HepG2 (cell line): Measurements from ENCODE around the gene EEIG1. TPM values are rescaled to one million over a fixed set of nuclear protein-coding genes. Genes with fewer than 3 reads are reported as not detected.

ENCODE experiments used
- DR1 ChIP-seq: sonication (generic); formaldehyde crosslinking; IDR thresholded peaks from 2 replicates; pipeline ENCODE4 v1.8.0; 2021; ENCODE audit warnings: mild to moderate bottlenecking, missing genetic modification reagents, inconsistent platforms
- FOXO1 ChIP-seq: sonication (generic); formaldehyde crosslinking; IDR thresholded peaks from 2 replicates; pipeline ENCODE4 v1.4.0; 2020; ENCODE audit warnings: missing genetic modification reagents
- GATAD1 ChIP-seq: IDR thresholded peaks from 2 replicates; pipeline ENCODE4 v1.6.1; 2016; ENCODE audit warnings: missing genetic modification reagents, missing compliant biosample characterization
- HNF1A ChIP-seq, 2 experiments: sonication (generic) in 1 of 2; formaldehyde crosslinking in 1 of 2; IDR thresholded peaks; 2 replicates each; pipeline versions ENCODE4 v1.4.0 to v1.6.1; 2016 to 2020; ENCODE audit warnings: borderline replicate concordance in 1 of 2, low read depth in 1 of 2, mild to moderate bottlenecking in 1 of 2, missing genetic modification reagents in 1 of 2
- KAT2B ChIP-seq: fragments of 150-350 bp; IDR thresholded peaks from 2 replicates; pipeline ENCODE4 v1.6.1; 2014; ENCODE audit warnings: low read depth, low read length, borderline replicate concordance
- MAZ ChIP-seq, 2 experiments: sonication (generic) in 1 of 2; formaldehyde crosslinking in 1 of 2; IDR thresholded peaks; 2 replicates each; pipeline versions ENCODE4 v1.5.0 to v1.6.1; 2012 to 2020; ENCODE audit warnings: low read depth in 2 of 2, mild to moderate bottlenecking in 2 of 2, borderline replicate concordance in 1 of 2, improper control_type of control experiment in 1 of 2, low read length in 1 of 2, missing genetic modification reagents in 1 of 2, moderate library complexity in 1 of 2
- NFE2 ChIP-seq: sonication (generic); formaldehyde crosslinking; IDR thresholded peaks from 2 replicates; pipeline ENCODE4 v1.4.0; 2020; ENCODE audit warnings: missing genetic modification reagents
- RAD21 ChIP-seq: fragments of 450-650 bp; formaldehyde crosslinking; IDR thresholded peaks from 2 replicates; pipeline ENCODE4 v1.5.0; 2020; ENCODE audit warnings: mild to moderate bottlenecking
- SCMH1 ChIP-seq: sonication (generic); formaldehyde crosslinking; IDR thresholded peaks from 2 replicates; pipeline ENCODE4 v1.9.0; 2021; ENCODE audit warnings: missing genetic modification reagents, mild to moderate bottlenecking, borderline replicate concordance
- SP2 ChIP-seq: sonication (generic); formaldehyde crosslinking; IDR thresholded peaks from 2 replicates; pipeline ENCODE4 v1.5.1; 2020; ENCODE audit warnings: mild to moderate bottlenecking, missing genetic modification reagents
- ZBTB1 ChIP-seq: sonication (generic); formaldehyde crosslinking; IDR thresholded peaks from 2 replicates; pipeline ENCODE4 v1.4.0; 2020; ENCODE audit warnings: missing genetic modification reagents, borderline replicate concordance
- ZNF253 ChIP-seq: sonication (generic); formaldehyde crosslinking; IDR thresholded peaks from 2 replicates; pipeline ENCODE4 v1.8.0; 2022; ENCODE audit warnings: mild to moderate bottlenecking, missing genetic modification reagents, borderline replicate concordance
- ZNF513 ChIP-seq: sonication (generic); formaldehyde crosslinking; conservative IDR thresholded peaks from 2 replicates; pipeline ENCODE4 v1.5.0; 2020; ENCODE audit warnings: missing genetic modification reagents
- ZNF660 ChIP-seq: sonication (generic); formaldehyde crosslinking; IDR thresholded peaks from 2 replicates; pipeline ENCODE4 v1.5.1; 2020; ENCODE audit warnings: mild to moderate bottlenecking, low read depth, missing genetic modification reagents, borderline replicate concordance
- ZNF670 ChIP-seq: sonication (generic); formaldehyde crosslinking; IDR thresholded peaks from 2 replicates; pipeline ENCODE4 v1.8.0; 2022; ENCODE audit warnings: mild to moderate bottlenecking, missing genetic modification reagents, borderline replicate concordance
- ZNF737 ChIP-seq: sonication (generic); formaldehyde crosslinking; IDR thresholded peaks from 2 replicates; pipeline ENCODE4 v1.5.0; 2020; ENCODE audit warnings: missing genetic modification reagents, mild to moderate bottlenecking, borderline replicate concordance
- ZNF766 ChIP-seq: sonication (generic); formaldehyde crosslinking; IDR thresholded peaks from 2 replicates; pipeline ENCODE4 v1.5.0; 2020; ENCODE audit warnings: missing genetic modification reagents, borderline replicate concordance
- polyA plus RNA-seq, 8 experiments: library from polyadenylated mRNA; depleted of rRNA in 3 of 8; stranded (reverse) in 7 of 8; unstranded in 1 of 8; fragments of >200 nt; fragmentation: Illumina TruSeq in 4 of 8; extraction: Trizol in 4 of 8; gene quantifications; 2 replicates each; pipeline versions ENCODE4 v1.2.1 to v1.2.3, GENCODE V29; 2011 to 2016; ENCODE audit warnings: low read depth in 4 of 8, missing spikeins in 1 of 8, mixed read lengths in 1 of 8; ENCODE audit not compliant: insufficient read depth in 1 of 8
- total RNA-seq, 5 experiments: library from RNA; depleted of rRNA; stranded (reverse); fragments of >200 nt; fragmentation: Illumina TruSeq; extraction: Trizol; gene quantifications; 2 replicates each; pipeline ENCODE4 v1.2.3, GENCODE V29; 2016; ENCODE audit warnings: low read depth in 1 of 5
- TF ChIP-seq, protein P1 (sequence below): sonication (generic); formaldehyde crosslinking; IDR thresholded peaks from 2 replicates; pipeline ENCODE4 v1.4.0; 2020; ENCODE audit warnings: low read depth, mild to moderate bottlenecking, missing genetic modification reagents
- TF ChIP-seq, protein P2 (sequence below): sonication (generic); formaldehyde crosslinking; IDR thresholded peaks from 2 replicates; pipeline ENCODE4 v1.9.0; 2022; ENCODE audit warnings: low read depth, missing genetic modification reagents

The EEIG1 gene
- total and polyA plus RNA-seq, 2 of the 13 experiments (the other 11 are each of a cell fraction or from before 2014, with no cell fraction given): 16.6 to 25.2 TPM

GRCh38 chr9:127950513-127951289, 30.1 kb downstream of the EEIG1 start (continued):
- no peak for TF ChIP-seq SP2
- TF ChIP-seq DR1 (CRISPR knock-in tag): peak; percentile 73
- no peak for TF ChIP-seq ZBTB1 (CRISPR knock-in tag)
- no peak for TF ChIP-seq ZNF660 (CRISPR knock-in tag)
- TF ChIP-seq HNF1A (IDR thresholded peaks at IDR 0.05; ENCODE audit: low read depth): no peak
- peak; percentile 90; the same call in 1 of the 2 replicates for TF ChIP-seq HNF1A (CRISPR knock-in tag; IDR thresholded peaks at IDR 0.05; ENCODE audit: borderline replicate concordance)
- no peak for TF ChIP-seq SCMH1 (CRISPR knock-in tag)
- peak; percentile 53; the same call in 1 of the 2 replicates for TF ChIP-seq ZNF766 (CRISPR knock-in tag)
- TF ChIP-seq, protein P1, sequence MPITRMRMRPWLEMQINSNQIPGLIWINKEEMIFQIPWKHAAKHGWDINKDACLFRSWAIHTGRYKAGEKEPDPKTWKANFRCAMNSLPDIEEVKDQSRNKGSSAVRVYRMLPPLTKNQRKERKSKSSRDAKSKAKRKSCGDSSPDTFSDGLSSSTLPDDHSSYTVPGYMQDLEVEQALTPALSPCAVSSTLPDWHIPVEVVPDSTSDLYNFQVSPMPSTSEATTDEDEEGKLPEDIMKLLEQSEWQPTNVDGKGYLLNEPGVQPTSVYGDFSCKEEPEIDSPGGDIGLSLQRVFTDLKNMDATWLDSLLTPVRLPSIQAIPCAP (CRISPR knock-in tag): no peak
- TF ChIP-seq, protein P2, sequence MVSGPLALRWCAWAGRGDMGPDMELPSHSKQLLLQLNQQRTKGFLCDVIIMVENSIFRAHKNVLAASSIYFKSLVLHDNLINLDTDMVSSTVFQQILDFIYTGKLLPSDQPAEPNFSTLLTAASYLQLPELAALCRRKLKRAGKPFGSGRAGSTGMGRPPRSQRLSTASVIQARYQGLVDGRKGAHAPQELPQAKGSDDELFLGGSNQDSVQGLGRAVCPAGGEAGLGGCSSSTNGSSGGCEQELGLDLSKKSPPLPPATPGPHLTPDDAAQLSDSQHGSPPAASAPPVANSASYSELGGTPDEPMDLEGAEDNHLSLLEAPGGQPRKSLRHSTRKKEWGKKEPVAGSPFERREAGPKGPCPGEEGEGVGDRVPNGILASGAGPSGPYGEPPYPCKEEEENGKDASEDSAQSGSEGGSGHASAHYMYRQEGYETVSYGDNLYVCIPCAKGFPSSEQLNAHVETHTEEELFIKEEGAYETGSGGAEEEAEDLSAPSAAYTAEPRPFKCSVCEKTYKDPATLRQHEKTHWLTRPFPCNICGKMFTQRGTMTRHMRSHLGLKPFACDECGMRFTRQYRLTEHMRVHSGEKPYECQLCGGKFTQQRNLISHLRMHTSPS (CRISPR knock-in tag): peak; percentile 97
- peak; percentile 95 for TF ChIP-seq FOXO1 (CRISPR knock-in tag)
- peak; percentile 53; the same call in 1 of the 2 replicates for TF ChIP-seq RAD21 (CRISPR knock-in tag)
- TF ChIP-seq NFE2 (CRISPR knock-in tag): no peak
- TF ChIP-seq ZNF513 (CRISPR knock-in tag): no peak
- TF ChIP-seq ZNF670 (CRISPR knock-in tag): no peak; the same call in 1 of the 2 replicates
- TF ChIP-seq ZNF253: peak; percentile 90; the same call in 1 of the 2 replicates
- peak; percentile 72 for TF ChIP-seq GATAD1 (CRISPR knock-in tag)
- no peak for TF ChIP-seq KAT2B
- TF ChIP-seq ZNF737 (CRISPR knock-in tag): no peak
- TF ChIP-seq MAZ (IDR thresholded peaks at IDR 0.05; ENCODE audit: borderline replicate concordance, low read depth, low read length): peak; percentile 64; the same call in 1 of the 2 replicates
- peak; percentile 87 for TF ChIP-seq MAZ (CRISPR knock-in tag; IDR thresholded peaks at IDR 0.05; ENCODE audit: low read depth)
